ENCODE measurements around the gene XPO4.
"Not testable (repeated sequence)": the region's sequence is repeated elsewhere in the genome, so short reads cannot be mapped to it uniquely, and the experiment has no call there.

Gene XPO4

DNA sequence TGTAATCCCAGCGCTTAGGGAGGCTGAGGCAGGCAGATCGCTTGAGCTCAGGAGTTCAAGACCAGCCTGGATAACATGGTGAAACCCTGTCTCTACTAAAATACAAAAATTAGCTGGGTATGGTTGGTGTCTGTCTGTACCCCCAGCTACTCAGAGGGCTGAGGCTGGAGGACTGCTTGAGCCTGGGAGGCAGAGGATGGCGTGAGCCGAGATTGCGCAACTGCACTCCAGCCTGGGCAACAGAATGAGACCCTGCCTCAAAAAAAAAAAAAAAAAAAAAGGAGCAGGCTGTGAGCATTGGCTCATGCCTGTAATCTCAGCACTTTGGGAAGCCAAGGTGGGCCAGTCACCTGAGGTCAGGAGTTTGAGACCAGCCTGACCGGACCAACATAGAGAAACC lies 12.0 kb downstream of the XPO4 start:
- DNase-seq (ENCODE audit: low read depth) = not testable (repeated sequence)

DNA sequence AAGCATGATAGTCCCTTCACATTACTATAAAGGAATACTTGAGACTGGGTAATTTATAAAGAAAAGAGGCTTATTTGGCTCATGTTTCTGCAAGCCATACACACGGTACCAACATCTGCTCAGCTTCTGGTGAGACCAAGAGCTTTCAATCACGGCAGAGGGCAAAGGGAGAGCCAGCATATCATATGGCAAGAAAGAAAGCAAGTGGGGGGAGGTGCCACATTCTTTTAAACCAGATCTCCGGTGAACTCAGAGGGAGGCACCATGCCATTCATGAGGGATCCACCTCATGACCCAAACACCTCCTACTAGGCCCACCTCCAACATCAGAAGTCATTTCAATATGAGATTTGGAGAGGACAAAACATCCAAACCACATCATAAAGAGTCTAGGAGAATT lies 20.3 kb downstream of the XPO4 start:
- no peak for DNase-seq (ENCODE audit: low read depth)

DNA sequence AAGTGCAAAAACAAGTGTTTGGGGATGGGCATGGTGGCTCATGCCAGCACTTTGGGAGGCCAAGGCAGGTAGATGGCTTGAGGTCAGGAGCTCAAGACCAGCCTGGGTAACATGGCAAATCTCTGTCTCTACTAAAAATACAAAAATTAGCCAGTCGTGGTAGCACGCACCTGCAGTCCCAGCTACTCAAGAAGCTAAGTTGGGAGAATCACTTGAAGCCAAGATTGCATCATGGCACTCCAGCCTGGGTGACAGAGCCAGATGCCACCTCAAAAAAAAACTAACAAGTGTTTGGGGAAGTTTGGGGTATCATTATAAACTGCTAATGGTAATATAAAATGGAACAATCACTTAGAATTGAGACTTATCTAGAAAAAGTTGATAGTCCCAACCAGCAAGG lies 24.6 kb downstream of the XPO4 start:
- no peak for DNase-seq (ENCODE audit: low read depth)

DNA sequence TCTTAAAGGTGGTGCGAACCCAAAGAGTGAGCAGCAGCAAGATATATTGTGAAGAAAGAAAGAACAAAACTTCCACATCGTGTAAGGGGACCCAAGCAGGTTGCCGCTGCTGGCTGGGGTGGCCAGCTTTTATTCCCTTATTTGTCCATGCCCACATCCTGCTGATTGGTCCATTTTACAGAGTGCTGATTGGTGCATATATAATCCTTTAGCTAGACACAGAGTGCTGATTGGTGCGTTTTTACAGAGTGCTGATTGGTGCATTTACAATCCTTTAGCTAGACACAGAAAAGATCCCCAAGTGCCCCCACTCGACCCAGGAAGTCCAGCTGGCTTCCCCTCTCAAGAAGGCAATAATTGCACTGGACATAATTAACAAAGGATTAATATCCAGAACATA lies 25.7 kb downstream of the XPO4 start:
- DNase-seq (ENCODE audit: low read depth) = not testable (repeated sequence)

DNA sequence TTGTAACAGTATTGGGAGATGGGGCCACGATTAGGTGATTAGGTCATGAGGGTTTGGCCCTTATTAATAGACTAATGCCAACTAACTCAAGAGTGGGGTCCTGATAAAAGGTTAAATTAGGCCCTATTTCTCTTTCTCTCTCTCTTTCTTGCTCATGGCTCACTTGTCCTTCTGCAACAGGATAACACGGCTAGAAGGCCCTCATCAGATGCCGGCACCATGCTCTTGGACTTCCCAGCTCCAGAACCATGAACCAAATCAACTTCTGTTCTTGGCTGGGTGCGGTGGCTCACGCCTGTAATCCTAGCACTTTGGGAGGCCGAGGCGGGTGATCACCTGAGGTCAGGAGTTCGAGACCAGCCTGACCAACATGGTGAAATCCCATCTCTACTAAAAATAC lies 28.1 kb downstream of the XPO4 start:
- not testable (repeated sequence) for DNase-seq (ENCODE audit: low read depth)

DNA sequence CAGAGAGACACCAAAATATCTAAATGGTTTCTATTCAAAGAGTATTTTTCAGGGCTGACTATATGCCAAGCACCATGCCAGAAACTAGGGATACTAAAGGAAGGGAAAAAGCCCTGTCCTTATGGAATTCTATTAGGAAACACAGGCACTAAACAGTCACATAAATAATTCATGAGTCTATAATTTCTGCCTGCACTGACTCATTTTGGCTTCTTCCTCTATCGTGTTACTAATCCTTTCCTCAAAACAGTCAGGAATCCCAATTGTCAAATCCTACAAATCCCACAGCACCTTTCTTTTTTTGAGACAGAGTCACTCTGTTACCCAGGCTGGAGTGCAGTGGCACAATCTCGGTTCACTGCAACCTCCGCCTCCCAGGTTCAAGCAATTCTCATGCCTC lies 29.2 kb downstream of the XPO4 start:
- peak; percentile 24 for DNase-seq (ENCODE audit: low read depth)

DNA sequence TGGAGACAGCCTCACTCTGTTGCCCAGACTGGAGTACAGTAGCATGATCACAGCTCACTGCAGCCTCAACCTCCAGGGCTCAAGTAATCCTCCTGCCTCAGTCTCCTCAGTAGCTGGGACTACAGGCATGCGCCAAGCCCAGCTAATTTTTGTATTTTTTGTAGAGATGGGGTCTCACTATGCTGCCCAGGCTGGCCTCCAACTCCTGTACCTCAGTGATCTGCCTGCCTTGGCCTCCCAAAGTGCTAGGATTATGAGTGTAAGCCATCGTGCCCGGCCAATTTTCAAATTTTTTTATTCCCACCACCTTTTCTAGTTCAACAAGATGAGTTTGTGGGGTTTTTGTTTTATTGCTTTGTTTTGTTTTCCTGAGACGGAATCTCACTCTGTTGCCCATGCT lies 31.7 kb downstream of the XPO4 start:
- no peak for DNase-seq (ENCODE audit: low read depth)

DNA sequence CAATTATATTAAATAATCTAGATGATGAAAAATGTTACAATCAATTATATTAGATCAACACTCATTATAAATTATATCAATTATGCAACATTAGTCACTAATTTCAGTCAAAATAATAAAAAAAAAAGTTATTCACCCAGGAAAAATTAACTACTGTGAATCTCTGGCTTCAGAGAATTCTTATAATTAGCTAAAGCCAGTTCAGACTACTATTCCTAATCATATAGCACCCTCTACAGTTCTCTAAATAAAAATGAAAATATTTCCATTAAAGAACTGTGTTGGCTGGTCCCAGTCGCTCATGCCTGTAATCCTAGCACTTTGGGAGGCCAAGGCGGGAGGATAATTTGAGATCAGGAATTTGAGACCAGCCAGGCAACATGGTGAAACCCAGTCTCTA lies 33.0 kb downstream of the XPO4 start:
- DNase-seq (ENCODE audit: low read depth) = no peak

DNA sequence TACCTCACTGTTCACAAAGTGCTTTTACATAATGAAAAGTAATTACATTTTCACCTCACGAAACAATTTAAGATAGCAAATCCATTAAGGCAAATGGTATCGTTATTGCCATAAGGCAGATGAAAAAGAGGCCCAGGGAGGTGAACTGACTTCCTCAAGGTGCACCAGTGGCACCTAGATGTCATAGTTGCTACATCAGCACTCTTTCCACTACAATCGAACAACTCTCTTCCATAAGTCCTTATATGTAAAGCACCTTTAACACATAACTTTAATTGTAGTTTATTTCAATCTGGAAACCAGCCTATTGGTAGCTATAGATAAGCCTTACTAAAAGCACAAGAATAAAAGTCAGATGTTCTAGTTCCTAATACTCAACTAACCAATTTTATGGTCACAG lies 35.1 kb downstream of the XPO4 start:
- no peak for DNase-seq (ENCODE audit: low read depth)

DNA sequence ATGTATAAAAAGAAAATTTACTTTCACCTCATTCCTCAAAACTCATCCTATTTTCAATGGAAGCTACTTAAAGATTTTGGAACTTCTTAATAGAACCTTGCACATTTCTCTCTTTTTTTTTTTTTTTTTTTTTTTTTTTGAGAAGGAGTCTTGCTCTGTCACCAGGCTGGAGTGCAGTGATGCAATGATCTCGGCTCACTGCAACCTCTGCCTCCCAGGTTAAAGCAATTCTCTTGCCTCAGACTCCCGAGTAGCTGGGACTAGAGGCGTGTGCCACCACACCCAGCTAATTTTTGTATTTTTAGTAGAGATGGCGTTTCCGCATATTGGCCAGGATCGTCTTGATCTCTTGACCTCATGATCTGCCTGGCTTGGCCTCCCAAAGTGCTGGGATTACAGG lies 40.9 kb downstream of the XPO4 start:
- not testable (repeated sequence) for DNase-seq (ENCODE audit: low read depth)

DNA sequence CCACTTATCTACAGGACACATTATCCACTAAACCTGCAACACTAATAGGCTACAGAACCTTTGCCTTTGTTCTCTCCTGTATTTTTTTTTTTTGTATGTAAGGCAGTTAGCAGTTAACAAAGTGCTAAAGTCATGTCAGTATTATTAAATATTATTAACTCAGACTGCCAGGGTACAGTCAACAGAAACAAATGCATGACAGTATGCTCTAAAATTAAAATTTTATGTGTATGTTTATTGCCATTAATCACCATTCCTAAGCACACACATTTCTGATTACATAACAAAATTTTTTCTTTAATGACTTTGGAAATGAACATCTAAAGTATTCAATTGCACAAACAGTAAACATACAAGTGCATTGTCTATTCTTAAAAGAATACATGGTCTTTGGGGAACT lies 41.7 kb downstream of the XPO4 start:
- DNase-seq (ENCODE audit: low read depth) = peak; percentile 21

DNA sequence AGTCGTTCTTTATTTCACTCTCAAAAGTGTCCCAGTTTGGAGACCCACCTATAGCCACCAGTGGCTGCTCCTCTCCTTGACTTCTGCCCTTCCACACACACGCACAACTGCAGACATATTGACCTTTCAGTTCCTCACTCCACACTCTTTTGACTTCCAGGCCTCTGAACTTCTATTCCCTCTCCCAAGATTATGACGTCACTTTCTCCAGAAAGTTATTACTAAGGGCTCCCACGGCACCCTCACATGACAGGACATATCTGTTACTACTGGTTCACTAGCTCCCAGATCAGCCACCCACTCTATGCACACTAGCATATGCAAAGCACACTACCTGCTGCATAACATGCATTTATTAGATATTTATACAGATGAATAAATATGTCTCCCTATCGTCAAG lies 45.9 kb downstream of the XPO4 start:
- DNase-seq (ENCODE audit: low read depth) = no peak

DNA sequence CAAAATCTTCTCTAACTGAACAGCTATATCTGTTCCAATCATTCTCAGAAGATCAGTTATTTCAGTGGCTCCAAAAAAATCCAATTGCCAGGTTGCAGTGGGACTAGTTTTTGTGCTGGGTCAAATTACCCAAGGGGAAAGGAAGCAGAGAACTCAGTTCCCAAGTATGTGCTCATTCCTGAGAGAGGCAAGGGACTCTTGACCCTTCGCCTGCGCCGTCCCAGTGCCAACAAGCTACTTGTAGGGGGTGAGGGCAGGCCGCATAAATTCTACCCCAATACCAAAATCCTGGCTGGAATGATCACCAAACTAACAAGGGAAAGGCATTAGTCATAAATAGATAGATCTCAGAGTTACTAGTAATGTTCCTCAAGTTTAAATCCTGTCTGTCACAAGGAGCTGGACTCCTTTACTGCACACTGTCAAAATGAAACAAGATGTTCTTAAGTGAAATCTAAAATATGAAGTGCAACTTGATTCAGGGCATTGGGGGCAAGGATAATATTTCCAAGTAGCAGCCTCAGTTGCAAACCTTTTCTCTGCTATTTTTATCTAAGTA lies 50.6 kb downstream of the XPO4 start:
- DNase-seq (ENCODE audit: low read depth) = no peak

DNA sequence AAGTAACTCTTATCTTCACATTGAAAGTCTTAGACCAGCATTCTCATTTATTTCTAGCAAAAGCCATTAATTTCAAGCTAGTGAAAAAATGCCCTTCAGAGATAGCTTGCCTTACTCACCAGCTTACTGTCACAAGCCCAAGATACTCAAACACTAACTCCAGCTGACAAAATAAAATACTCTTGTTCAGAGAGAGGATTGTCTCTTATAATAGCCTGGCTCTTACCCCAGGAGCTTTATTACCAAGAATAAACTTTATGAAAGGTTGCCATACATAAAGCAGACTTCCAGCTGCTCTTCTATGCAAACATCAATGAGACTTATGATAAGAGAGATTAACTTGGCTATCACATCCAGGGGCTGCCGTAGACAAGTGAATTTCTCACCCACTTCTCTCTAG lies 53.6 kb downstream of the XPO4 start:
- DNase-seq (ENCODE audit: low read depth) = no peak

DNA sequence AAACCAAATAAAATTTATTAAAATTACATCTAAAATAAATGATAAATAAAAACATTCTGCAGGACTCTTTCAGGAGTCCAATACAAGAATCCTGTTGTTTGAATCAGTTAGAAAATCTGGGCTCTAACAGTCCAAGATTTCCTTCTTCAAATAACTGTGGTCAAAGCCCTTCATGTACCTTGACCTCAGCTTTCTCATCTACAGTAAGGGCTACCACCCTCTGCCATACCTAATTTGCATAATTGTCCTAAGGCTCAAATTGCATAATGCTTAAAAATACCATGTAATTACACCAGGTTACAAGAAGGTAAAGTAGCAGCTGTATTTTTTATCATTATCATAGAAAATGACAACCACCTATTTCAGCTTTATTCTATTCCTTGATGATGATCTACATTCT lies 54.3 kb downstream of the XPO4 start:
- DNase-seq (ENCODE audit: low read depth) = no peak

DNA sequence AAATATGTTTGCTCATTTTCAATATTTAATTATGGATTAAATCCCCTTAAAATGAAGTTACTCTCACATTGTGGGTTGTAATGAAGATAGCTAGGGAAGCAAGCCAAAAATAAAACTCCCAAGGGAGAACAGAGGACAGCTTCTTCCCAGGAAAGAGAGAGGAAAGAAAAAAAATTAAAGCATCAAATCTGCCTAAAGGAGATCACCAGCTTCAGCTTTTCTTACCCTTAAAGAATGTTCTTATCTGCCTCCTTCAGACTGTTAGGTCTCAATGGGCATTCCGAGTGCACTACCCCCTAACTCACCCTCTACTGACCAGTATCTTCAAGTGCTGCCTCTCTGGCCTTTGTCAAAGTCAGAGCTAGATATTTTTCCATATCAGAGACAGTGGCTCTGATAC lies 55.2 kb downstream of the XPO4 start:
- DNase-seq (ENCODE audit: low read depth) = no peak

DNA sequence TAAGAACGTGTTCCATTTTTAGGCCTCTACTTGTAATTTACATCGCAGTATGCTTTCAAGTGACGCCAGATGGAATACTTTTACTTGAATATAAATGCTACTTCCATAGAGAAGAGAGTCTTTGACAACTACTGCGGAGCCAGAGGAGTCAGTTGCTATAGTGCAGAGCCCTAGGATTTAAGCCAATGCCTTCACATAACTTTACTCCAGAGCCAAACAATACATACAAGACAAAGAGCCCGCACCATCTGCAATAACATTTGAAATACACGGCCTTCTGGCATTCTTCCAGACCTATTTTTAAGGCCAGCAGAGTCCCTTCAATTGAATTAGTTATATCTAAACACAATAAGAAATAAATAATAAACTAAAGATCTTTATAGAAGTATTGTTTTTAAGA lies 59.4 kb downstream of the XPO4 start:
- no peak for DNase-seq (ENCODE audit: low read depth)

DNA sequence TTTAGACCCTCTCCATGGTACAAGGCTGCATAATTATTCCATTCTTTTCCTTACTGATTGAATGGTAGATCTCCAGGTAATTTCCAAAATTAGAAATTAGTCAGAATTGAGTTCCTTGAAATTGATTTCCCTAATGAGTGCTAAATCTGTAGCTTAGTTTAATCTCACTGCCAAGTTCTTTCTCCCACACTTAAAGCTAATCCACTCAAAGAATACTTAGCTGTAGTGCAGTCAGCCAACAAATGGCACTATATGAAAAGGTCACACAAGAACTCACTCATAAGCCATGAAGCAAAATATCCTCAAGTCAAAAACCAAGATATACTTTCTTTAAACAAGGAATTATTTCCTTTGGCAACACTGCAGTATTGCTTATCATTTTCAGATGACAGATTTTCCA lies 62.0 kb downstream of the XPO4 start:
- DNase-seq (ENCODE audit: low read depth) = no peak

DNA sequence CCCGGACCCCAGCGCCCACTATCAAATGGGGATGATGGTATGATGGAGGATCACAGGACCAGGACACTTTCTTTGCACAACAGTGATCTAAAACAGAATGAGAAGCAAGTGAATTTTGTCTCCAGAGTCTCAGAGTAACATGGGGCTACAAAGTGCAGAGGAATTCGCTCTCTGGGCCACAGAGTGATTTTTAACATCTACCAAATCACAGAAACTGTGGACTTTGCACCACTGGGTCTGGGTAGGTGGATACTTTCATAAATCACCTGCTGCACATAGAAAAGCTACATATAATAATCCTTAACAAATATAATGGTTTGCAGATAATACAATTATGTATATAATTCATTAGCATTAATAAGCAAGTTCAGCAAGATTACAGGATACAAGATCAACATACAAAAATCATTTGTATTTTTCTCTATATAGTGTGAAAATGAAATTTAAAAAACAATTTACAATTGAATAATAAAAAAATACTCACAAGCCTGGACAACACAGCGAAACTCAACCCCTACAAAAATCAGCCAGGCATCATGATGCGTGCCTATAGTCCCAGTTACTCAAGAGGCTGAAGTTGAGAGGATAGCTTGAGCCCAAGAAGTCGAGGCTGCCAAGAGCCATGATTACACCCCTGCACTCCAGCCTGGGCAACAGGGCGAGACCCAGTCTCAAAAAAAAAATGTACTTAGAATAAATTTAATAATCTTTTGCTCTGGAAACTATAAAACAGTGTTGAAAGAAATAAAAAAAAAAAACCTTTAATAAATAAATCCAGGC lies 68.5 kb downstream of the XPO4 start:
- no peak for DNase-seq (ENCODE audit: low read depth)

DNA sequence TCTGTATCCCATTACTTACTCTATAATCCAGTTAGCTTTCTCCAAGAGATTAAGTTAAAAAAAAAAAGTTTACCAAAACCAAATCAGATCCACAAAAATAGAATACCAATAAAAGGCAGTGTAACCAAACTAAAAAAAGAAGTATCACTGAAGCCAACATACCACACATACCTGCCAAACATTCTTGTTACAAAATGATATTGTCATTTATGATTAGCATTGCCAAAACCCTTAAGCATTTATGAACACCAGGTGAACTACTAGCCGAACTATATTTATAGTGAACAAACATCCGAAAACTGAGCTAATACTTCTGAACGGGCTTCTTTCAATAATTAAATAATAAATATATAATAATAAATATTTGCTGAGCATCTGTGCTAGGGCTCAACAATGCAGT lies 69.7 kb downstream of the XPO4 start:
- no peak for DNase-seq (ENCODE audit: low read depth)

DNA sequence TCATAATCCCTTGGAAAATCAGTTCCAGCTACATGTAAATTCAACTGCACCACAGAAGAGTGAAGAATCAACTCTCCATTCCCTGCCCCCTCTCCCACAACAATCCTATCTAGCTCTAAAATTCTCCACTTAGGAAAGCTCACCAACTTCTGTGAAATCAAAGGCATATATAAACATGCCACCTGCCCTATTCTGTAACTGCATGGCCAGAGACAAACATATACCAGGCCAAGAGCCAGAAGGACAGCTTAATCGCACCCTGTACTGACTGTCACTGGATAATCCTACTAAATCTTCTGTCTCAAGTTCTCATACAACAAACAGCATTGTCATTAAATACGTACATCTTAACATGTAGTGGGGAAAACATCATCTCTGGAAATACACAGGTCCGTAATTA lies 70.6 kb downstream of the XPO4 start:
- DNase-seq (ENCODE audit: low read depth) = no peak

DNA sequence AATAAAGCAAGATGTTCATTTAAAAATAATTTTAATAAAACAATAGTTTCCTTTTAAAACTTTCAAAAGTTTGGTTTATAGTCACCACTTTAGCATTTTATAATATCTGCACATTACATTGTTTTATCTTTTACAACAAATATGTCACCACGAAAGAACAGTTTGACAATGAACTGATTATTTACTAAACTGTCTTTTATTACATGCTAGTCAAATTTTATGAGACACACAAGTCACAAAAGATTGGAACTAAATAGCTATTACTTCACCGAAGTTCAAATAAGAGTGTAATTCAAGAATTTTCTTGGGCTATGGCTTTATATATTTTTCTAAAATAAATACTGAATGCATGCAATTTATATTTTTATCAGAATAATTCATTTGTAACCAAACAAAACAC lies 71.3 kb downstream of the XPO4 start:
- DNase-seq (ENCODE audit: low read depth) = no peak

DNA sequence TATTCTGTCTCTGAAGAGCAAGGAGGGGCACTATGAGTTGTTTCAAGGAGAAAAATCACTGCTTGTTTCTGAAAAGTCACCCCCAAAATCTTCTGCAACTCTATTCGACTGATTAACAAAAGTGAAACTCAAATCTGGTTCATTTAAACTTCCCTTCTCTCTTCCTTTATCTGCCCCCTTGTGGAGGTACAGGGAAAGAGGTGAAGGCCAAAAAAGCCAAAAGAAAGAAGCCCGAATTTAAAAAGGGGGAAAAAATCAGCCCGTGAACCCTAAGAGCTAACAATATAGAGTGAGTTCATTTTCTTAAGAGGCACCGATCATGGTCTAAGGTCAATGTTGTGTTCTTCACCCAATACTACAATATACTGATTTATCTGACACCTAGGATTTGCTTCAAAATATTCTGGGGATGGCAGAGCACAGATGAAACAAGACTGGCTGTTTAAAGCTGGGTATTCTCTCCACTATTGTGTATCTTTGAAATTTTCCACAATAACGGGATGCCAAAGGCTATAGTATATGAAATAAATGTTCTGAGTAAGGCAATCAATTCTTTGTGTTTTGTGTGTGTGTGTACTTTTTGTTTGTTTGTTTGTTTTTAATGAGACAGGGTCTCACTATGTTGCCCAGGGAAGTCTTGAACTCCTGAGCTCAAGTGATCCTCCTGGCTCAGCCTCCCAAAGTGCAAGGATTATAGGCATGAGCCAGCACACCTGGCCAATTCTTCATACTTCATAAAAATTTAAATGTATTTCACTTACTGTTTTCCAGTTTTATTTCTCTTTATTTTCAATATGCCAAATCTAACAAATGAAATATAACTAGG lies 73.8 kb downstream of the XPO4 start:
- peak; percentile 21 for DNase-seq (ENCODE audit: low read depth)

Data from GM04503 (cell line).